Measurements from ENCODE around the gene REC8. TPM values are rescaled to one million over a fixed set of nuclear protein-coding genes. Genes with fewer than 3 reads are reported as not detected.
"Not testable (repeated sequence)": the region's sequence is repeated elsewhere in the genome, so short reads cannot be mapped to it uniquely, and the experiment has no call there.

Gene REC8
- total RNA-seq, 1 donor from 2014 or later, result 18.4 TPM

GRCh38 chr14:24198814-24199524, 27.1 kb downstream of the REC8 start:
- Histone ChIP-seq H3K27me3 (ENCODE audit: low read depth) (no peaks in the 10 kb centered on the region), H3K36me3 (peaks cover 19% of the 10 kb centered on the region), H3K4me1 (peaks cover 27% of the 10 kb centered on the region), H3K9me3 (no peaks in the 10 kb centered on the region), H3K4me3 (no peak overlapping the region), H3K27ac (no peak overlapping the region)
- ATAC-seq (no peak), DNase-seq (no peak)
- TF ChIP-seq, protein P1, sequence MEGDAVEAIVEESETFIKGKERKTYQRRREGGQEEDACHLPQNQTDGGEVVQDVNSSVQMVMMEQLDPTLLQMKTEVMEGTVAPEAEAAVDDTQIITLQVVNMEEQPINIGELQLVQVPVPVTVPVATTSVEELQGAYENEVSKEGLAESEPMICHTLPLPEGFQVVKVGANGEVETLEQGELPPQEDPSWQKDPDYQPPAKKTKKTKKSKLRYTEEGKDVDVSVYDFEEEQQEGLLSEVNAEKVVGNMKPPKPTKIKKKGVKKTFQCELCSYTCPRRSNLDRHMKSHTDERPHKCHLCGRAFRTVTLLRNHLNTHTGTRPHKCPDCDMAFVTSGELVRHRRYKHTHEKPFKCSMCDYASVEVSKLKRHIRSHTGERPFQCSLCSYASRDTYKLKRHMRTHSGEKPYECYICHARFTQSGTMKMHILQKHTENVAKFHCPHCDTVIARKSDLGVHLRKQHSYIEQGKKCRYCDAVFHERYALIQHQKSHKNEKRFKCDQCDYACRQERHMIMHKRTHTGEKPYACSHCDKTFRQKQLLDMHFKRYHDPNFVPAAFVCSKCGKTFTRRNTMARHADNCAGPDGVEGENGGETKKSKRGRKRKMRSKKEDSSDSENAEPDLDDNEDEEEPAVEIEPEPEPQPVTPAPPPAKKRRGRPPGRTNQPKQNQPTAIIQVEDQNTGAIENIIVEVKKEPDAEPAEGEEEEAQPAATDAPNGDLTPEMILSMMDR (IDR thresholded peaks at IDR 0.05), result no peak
- intact Hi-C loops (cut with DNase I), result no loop called here

DNA sequence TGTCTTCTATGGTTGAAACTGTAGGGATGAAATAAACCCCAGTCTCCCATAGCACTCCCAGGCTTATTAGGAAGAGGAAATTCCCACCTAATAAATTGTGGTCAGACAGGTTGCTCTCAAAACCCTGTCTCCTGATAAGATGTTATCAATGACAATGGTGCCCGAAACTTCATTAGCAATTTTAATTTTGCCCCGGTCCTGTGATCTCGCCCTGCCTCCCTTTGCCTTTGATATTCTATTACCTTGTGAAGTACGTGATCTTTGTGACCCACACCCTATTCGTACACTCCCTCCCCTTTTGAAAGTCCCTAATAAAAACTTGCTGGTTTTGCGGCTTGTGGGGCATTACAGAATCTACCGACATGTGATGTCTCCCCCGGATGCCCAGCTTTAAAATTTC, 30.7 kb downstream of the REC8 start:
- H3K4me3 ChIP-seq; H3K4me1 ChIP-seq; H3K9me3 ChIP-seq; ATAC-seq; H3K27ac ChIP-seq; intact Hi-C loops (cut with DNase I); H3K27me3 ChIP-seq (ENCODE audit: low read depth); DNase-seq: not testable (repeated sequence)
- peaks cover 50% of the 10 kb centered on the region for H3K36me3 ChIP-seq

GRCh38 chr14:24203249-24203886, 31.5 kb downstream of the REC8 start:
- DNase-seq; H3K27ac ChIP-seq; ATAC-seq; H3K27me3 ChIP-seq (ENCODE audit: low read depth); H3K4me3 ChIP-seq; H3K9me3 ChIP-seq; H3K4me1 ChIP-seq; intact Hi-C loops (cut with DNase I): not testable (repeated sequence)
- peaks cover 58% of the 10 kb centered on the region for H3K36me3 ChIP-seq

DNA sequence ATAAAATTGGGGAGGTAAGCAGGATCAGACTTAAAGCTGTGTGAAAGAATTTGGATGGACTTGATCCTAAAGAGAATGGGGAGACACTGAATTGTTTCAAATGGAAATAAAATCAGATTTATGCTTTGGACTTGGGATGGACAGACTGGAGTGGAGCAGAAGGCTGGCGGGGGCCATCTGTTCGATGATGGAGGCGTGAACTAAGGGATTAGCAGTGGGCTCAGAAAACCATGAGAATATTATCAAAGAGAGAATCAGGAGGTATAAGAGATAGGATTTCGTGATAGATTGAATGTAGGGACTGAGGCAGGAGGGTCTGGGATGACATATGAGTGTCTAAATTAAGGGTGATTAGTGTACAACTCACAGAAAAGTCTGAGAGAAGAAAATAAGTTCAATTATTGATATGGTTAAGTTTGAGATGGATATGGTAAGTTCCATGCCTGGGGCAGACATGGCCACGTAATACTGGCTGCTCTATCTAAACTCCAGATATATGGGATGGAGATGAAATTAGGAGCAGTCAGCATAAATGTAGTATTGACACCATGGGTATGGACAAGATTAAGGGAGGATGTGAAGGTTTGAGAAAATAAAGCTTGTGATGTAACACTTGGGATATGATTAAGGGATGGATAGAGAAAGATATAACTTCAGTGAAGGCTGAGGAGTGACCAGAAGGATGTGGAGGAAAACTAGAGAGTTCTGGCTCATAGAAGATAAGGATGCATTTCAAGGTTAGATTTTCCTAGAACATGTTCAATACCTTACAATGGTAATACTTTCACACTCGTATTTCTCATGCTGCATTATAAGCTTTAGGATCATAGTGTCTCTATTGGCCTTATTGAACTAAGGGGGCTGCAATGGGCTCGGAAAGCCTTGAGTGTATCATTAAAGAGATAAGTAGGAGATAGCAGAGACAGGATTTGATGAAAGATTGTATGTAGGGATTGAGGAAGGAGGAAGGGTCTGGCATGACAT, 32.6 kb downstream of the REC8 start:
- TF ChIP-seq, protein P1 (IDR thresholded peaks at IDR 0.05), result no peak
- intact Hi-C loops (cut with DNase I), result no loop called here
- Histone ChIP-seq H3K36me3 (peaks cover 61% of the 10 kb centered on the region), H3K4me3 (no peak overlapping the region), H3K27me3 (ENCODE audit: low read depth) (no peaks in the 10 kb centered on the region), H3K9me3 (no peaks in the 10 kb centered on the region), H3K27ac (no peak overlapping the region), H3K4me1 (no peaks in the 10 kb centered on the region)
- no peak for DNase-seq
- no peak for ATAC-seq

DNA sequence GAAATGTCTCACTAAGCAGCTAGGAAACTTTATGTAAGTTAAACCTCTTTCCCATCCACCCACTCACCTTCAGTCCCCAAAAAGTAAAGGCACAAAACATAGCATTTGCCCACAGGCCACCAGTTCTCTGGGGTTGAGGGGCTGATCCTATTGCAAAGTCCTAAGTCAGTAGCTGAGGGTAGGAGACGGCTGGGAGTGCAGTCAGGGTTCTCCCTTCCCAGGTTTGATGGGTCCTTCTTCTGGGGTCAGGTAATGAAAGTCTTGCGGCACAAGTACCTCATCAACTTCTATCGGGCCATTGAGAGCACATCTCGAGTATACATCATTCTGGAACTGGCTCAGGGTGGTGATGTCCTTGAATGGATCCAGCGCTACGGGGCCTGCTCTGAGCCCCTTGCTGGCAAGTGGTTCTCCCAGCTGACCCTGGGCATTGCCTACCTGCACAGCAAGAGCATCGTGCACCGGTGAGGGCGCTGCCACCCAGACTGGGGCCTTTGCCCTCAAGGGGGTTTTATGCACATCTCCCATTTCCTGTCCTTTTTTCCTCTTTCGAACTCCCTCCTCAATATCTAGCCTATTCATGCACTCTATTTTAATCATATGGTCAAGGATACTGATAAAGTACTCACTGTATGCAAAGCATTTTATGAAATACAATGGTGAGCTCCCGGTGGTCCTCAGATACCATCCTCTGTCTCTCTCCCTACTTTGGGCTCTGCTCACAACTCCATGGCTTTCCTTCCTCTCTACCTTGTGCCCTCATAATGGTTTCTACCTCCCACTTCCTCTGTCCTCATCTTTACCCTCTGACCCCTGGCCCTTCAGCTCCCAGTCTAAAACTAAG, 34.6 kb downstream of the REC8 start:
- no peak overlapping the region for H3K27ac ChIP-seq
- intact Hi-C loops (cut with DNase I), result no loop called here
- no peak for DNase-seq

More for the DNA sequence above, 34.6 kb downstream of the REC8 start:
- no peaks in the 10 kb centered on the region for H3K9me3 ChIP-seq
- H3K4me3 ChIP-seq, result no peak overlapping the region
- peaks cover 73% of the 10 kb centered on the region for H3K36me3 ChIP-seq
- TF ChIP-seq, protein P1 (IDR thresholded peaks at IDR 0.05), result no peak
- H3K27me3 ChIP-seq (ENCODE audit: low read depth), result no peaks in the 10 kb centered on the region
- no peak for ATAC-seq
- H3K4me1 ChIP-seq, result no peaks in the 10 kb centered on the region
